GM12878 (cell line): Measurements from ENCODE around the gene NELL1. TPM values are rescaled to one million over a fixed set of nuclear protein-coding genes. Genes with fewer than 3 reads are reported as not detected.

Experiments used
- ATAC-seq: fragments of 200-7000 bp; cut with Tn5 transposase; 3 replicates; pipeline ENCODE4 v1.9.1; 2020; ENCODE audit warnings: mild to moderate bottlenecking, moderate library complexity
- BruUV-seq: library from RNA; stranded (reverse); fragments of 400-500 nt; replicated peaks from 2 replicates; lab custom pipeline; 2021; lab: Mats Ljungman, UMichigan
- CTCF ChIA-PET: fragments of 300-600 bp; sonication (Branson Sonifier 250); formaldehyde crosslinking; extraction: SDS; loops from one replicate; lab custom pipeline; 2021; ENCODE audit warnings: inconsistent platforms; lab: Yijun Ruan, JAX
- POLR2A ChIA-PET: fragments of 350-600 bp; formaldehyde crosslinking; extraction: SDS; loops from one replicate; lab custom pipeline; 2021; ENCODE audit warnings: inconsistent platforms; lab: Charles Lee
- RAD21 ChIA-PET: fragments of 300-600 bp; sonication (Branson Sonifier 250); formaldehyde crosslinking; loops from one replicate; lab custom pipeline; 2023; ENCODE audit warnings: antibody characterized with exemption; ENCODE audit not compliant: unreplicated experiment; lab: Charles Lee
- SMC1A ChIA-PET: fragments of 300-600 bp; sonication (Branson Sonifier 250); formaldehyde crosslinking; loops from one replicate; lab custom pipeline; 2023; ENCODE audit not compliant: unreplicated experiment, uncharacterized antibody; lab: Charles Lee
- DNase-seq: peaks from one replicate; pipeline ENCODE4 v3.0.0-alpha.2; 2011; ENCODE audit warnings: low read depth, low spot score
- FAIRE-seq: peaks from 3 replicates; lab custom pipeline; 2011; peaks lifted over from hg19 to GRCh38; lab: Jason Lieb, UNC
- H2AFZ ChIP-seq: 2 replicates; pipeline ENCODE4 v1.6.0; 2011; ENCODE audit warnings: low read depth, low read length, control low read depth; ENCODE audit not compliant: control insufficient read depth
- H3K27ac ChIP-seq: 2 replicates; pipeline ENCODE4 v1.5.1; 2011; ENCODE audit warnings: control low read depth; ENCODE audit not compliant: control insufficient read depth, insufficient read depth
- H3K27me3 ChIP-seq, 2 experiments: replicated peaks in 1 of 2; 2 replicates each; pipeline versions ENCODE4 v1.6.0 to v1.6.1; 2011; ENCODE audit warnings: low read length in 1 of 2; ENCODE audit not compliant: control insufficient read depth in 2 of 2, insufficient read depth in 2 of 2
- H3K36me3 ChIP-seq, 2 experiments: 2 replicates each; pipeline ENCODE4 v1.5.1; 2011; ENCODE audit warnings: low read length in 1 of 2; ENCODE audit not compliant: control insufficient read depth in 2 of 2, insufficient read depth in 2 of 2
- H3K4me1 ChIP-seq: 2 replicates; pipeline ENCODE4 v1.6.1; 2011; ENCODE audit warnings: mild to moderate bottlenecking, low read length, moderate library complexity, mixed read lengths; ENCODE audit not compliant: control insufficient read depth, insufficient read depth
- H3K4me2 ChIP-seq: 2 replicates; pipeline ENCODE4 v1.6.0; 2011; ENCODE audit warnings: control low read depth; ENCODE audit not compliant: control insufficient read depth, insufficient read depth
- H3K4me3 ChIP-seq: fragments of 200-600 bp; sonication (generic); 2 replicates; pipeline ENCODE4 v1.5.1; 2016
- H3K79me2 ChIP-seq: 2 replicates; pipeline ENCODE4 v1.6.0; 2011; ENCODE audit warnings: low read length; ENCODE audit not compliant: control insufficient read depth, insufficient read depth
- H3K9ac ChIP-seq: 2 replicates; pipeline ENCODE4 v1.8.0; 2011; ENCODE audit warnings: low read length, control low read depth, mixed read lengths; ENCODE audit not compliant: control insufficient read depth, insufficient read depth
- H3K9me3 ChIP-seq: replicated peaks from 3 replicates; pipeline ENCODE4 v1.5.1; 2011; ENCODE audit warnings: mild to moderate bottlenecking, low read length; ENCODE audit not compliant: control insufficient read depth, insufficient read depth
- H4K20me1 ChIP-seq: 2 replicates; pipeline ENCODE4 v1.6.0; 2011; ENCODE audit not compliant: control insufficient read depth, insufficient read depth
- CEBPZ ChIP-seq: fragments of 150-350 bp; IDR thresholded peaks from 2 replicates; pipeline ENCODE4 v1.6.1; 2016; ENCODE audit warnings: low read depth, low read length
- GABPA ChIP-seq: IDR thresholded peaks from 2 replicates; pipeline ENCODE4 v1.6.1; 2014; ENCODE audit warnings: antibody characterized with exemption, low read depth, mild to moderate bottlenecking, inconsistent platforms
- IRF4 ChIP-seq: IDR thresholded peaks from 2 replicates; pipeline ENCODE4 v1.6.1; 2011; ENCODE audit warnings: low read depth, low read length
- RAD51 ChIP-seq: fragments of 450-650 bp; IDR thresholded peaks from 2 replicates; pipeline ENCODE4 v1.6.1; 2016; ENCODE audit warnings: moderate library complexity, mild to moderate bottlenecking, inconsistent platforms
- RCOR1 ChIP-seq: conservative IDR thresholded peaks from 2 replicates; pipeline ENCODE4 v1.6.1; 2012; ENCODE audit warnings: low read depth, low read length, improper control_type of control experiment
- SUPT20H ChIP-seq: IDR thresholded peaks from 2 replicates; pipeline ENCODE4 v1.6.1; 2011; ENCODE audit warnings: low read depth, mild to moderate bottlenecking, low read length, moderate library complexity, borderline replicate concordance; ENCODE audit not compliant: control insufficient read depth
- TCF12 ChIP-seq: IDR thresholded peaks from 2 replicates; pipeline ENCODE4 v1.6.1; 2011; ENCODE audit warnings: low read depth, mild to moderate bottlenecking, low read length
- ZBTB40 ChIP-seq: fragments of 450-650 bp; IDR thresholded peaks from 2 replicates; pipeline ENCODE4 v1.6.1; 2016; ENCODE audit warnings: mild to moderate bottlenecking, moderate library complexity, borderline replicate concordance
- whole genome bisulfite sequencing: methylation state at CpG from one replicate; pipeline ENCODE4 v1.1.6; 2016; ENCODE audit warnings: low lambda C conversion rate; ENCODE audit not compliant: insufficient replicate concordance, insufficient coverage; ENCODE audit errors: missing lambda C conversion rate; 5-methylcytosine and 5-hydroxymethylcytosine counted together
- in situ Hi-C: fragments of 300-500 bp; cut with MboI; formaldehyde crosslinking; loops from 9 replicates; pipeline ENCODE4 v1.14.3; 2018; ENCODE audit warnings: mixed read lengths
- intact Hi-C: fragments of 100-400 bp; cut with micrococcal nuclease; formaldehyde crosslinking; loops from one replicate; pipeline ENCODE4 v1.14.2; 2022; ENCODE audit not compliant: unreplicated experiment
- polyA plus RNA-seq, 11 experiments: library from polyadenylated mRNA; depleted of rRNA in 4 of 11; unstranded in 6 of 11; stranded (reverse) in 5 of 11; fragments of >200 nt; fragmentation: Nextera tagmentation in 4 of 11; fragmentation: Illumina TruSeq in 1 of 11; extraction: Ambion mirVana in 4 of 11; extraction: Trizol in 1 of 11; gene quantifications; 1 replicate in 1 of 11; 2 replicates in 10 of 11; pipeline versions ENCODE4 v1.2.1 to v1.2.3, GENCODE V29; 2011 to 2016; ENCODE audit warnings: inconsistent platforms in 2 of 11, missing spikeins in 2 of 11, low read depth in 1 of 11
- total RNA-seq, 4 experiments: library from RNA; depleted of rRNA in 3 of 4; stranded (reverse); fragments of >200 nt in 3 of 4; fragmentation: Illumina TruSeq in 1 of 4; extraction: Trizol in 1 of 4; gene quantifications; 2 replicates each; pipeline versions ENCODE4 v1.2.1 to v1.2.3, GENCODE V29; 2013 to 2021

The NELL1 gene
- total and polyA plus RNA-seq, 10 of the 15 experiments (the other 5 are each of a cell fraction or from before 2014, with no cell fraction given), result 0.02 to 0.12 TPM; not detected in 8

- Histone ChIP-seq H3K27ac (no peak overlapping the region), H2AFZ (no peak overlapping the region), H3K36me3 (no peaks in the 10 kb centered on the region), H3K27me3 (no peaks in the 10 kb centered on the region), H3K9ac (no peak overlapping the region), H3K79me2 (no peaks in the 10 kb centered on the region), H3K9me3 (no peaks in the 10 kb centered on the region), H3K4me1 (no peaks in the 10 kb centered on the region), H4K20me1 (no peaks in the 10 kb centered on the region), H3K4me2 (no peak overlapping the region), H3K4me3 (no peak overlapping the region)
- RAD21 ChIA-PET, result no interaction called here
- SMC1A ChIA-PET, result no interaction called here
- CTCF ChIA-PET, result interaction anchor here (1.1 kb wide), 1 partner anchor 9 kb away, joined by 3 read pairs; no protein-coding TSS in a partner anchor
- FAIRE-seq (no peak), ATAC-seq (no peak), DNase-seq (no peak)
- intact Hi-C loops (no loop called here), in situ Hi-C loops (no loop called here)
- 30% methylated on average over 5 of the region's 5 CpGs for WGBS
- POLR2A ChIA-PET, result no interaction called here
- BruUV-seq, result no TSS peak
- TF ChIP-seq CEBPZ, result no peak
- no peak for TF ChIP-seq RAD51
- no peak for TF ChIP-seq GABPA
- TF ChIP-seq RCOR1, result no peak
- no peak for TF ChIP-seq TCF12
- no peak for TF ChIP-seq SUPT20H
- no peak for TF ChIP-seq ZBTB40
- TF ChIP-seq IRF4, result no peak
Observed at GRCh38 chr11:21421711-21422329, 752.4 kb downstream of the NELL1 start.
